Activated CD8-positive, alpha-beta memory T cell treated with anti-CD3 and anti-CD28 coated beads, Interleukin-2, amount 50 U/mL, for 48 hours (primary cell): ENCODE data around the gene CFC1B.
"Not testable (repeated sequence)": the region's sequence is repeated elsewhere in the genome, so short reads cannot be mapped to it uniquely, and the experiment has no call there.

Experiments used
- DNase-seq: peaks from one replicate; pipeline ENCODE4 v3.0.0-alpha.2; 2020

The CFC1B gene

GRCh38 chr2:130571929-130572328, 50.9 kb downstream of the CFC1B start:
- not testable (repeated sequence) for DNase-seq

- not testable (repeated sequence) for DNase-seq
These were observed 53.2 kb downstream of the CFC1B start for GRCh38 chr2:130574230-130574629.

- not testable (repeated sequence) for DNase-seq
These were observed 55.3 kb downstream of the CFC1B start for GRCh38 chr2:130576209-130576784.

GRCh38 chr2:130577559-130577958, 56.5 kb downstream of the CFC1B start:
- DNase-seq: not testable (repeated sequence)
